ENCODE measurements around the gene ARRDC3.

DNA sequence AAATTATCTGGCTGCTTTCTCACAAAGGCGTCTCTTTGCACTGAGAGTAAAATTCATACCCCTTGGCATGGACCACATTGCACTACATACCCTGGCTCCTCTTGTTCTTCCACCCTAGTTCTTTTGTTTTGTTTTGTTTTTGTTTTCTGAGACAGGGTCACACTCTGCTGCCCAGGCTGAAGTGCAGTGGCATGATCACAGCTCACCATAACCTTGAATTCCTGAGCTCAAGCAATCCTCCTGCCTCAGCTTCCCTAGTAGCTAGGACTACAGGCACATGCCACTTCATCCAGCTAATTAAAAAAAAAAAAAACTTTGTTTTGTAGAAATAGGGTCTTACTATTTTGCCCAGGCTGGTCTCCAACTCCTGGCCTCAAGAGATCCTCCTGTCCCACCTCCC lies 51.4 kb downstream of the ARRDC3 start:
- TF ChIP-seq, protein P1, sequence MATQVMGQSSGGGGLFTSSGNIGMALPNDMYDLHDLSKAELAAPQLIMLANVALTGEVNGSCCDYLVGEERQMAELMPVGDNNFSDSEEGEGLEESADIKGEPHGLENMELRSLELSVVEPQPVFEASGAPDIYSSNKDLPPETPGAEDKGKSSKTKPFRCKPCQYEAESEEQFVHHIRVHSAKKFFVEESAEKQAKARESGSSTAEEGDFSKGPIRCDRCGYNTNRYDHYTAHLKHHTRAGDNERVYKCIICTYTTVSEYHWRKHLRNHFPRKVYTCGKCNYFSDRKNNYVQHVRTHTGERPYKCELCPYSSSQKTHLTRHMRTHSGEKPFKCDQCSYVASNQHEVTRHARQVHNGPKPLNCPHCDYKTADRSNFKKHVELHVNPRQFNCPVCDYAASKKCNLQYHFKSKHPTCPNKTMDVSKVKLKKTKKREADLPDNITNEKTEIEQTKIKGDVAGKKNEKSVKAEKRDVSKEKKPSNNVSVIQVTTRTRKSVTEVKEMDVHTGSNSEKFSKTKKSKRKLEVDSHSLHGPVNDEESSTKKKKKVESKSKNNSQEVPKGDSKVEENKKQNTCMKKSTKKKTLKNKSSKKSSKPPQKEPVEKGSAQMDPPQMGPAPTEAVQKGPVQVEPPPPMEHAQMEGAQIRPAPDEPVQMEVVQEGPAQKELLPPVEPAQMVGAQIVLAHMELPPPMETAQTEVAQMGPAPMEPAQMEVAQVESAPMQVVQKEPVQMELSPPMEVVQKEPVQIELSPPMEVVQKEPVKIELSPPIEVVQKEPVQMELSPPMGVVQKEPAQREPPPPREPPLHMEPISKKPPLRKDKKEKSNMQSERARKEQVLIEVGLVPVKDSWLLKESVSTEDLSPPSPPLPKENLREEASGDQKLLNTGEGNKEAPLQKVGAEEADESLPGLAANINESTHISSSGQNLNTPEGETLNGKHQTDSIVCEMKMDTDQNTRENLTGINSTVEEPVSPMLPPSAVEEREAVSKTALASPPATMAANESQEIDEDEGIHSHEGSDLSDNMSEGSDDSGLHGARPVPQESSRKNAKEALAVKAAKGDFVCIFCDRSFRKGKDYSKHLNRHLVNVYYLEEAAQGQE (IDR thresholded peaks at IDR 0.05; ENCODE audit: insufficient read depth in 1 of 2, low read depth in 2 of 2, low read length in 2 of 2) = no peak
- TF ChIP-seq TAF1 (IDR thresholded peaks at IDR 0.05; ENCODE audit: borderline replicate concordance, insufficient read depth, low read length) (no peak), POLR2AphosphoS5 (IDR thresholded peaks at IDR 0.05; ENCODE audit: low read depth, low read length) (no peak)
